ENCODE measurements around the gene SPAG16. TPM values are rescaled to one million over a fixed set of nuclear protein-coding genes. Genes with fewer than 3 reads are reported as not detected.

Gene SPAG16
- total RNA-seq, 4 donors from 2014 or later = 14.1 to 43.1 (median 30.2) TPM

GRCh38 chr2:213752575-213752974 lies 468.3 kb downstream of the SPAG16 start:
- Histone ChIP-seq H3K36me3 (no peaks in the 10 kb centered on the region), H3K4me1 (no peaks in the 10 kb centered on the region), H3K9me3 (no peaks in the 10 kb centered on the region), H3K27ac (no peak overlapping the region), H3K4me3 (no peak overlapping the region), H3K27me3 (no peaks in the 10 kb centered on the region)
- intact Hi-C loops (cut with DNase I) = no loop called here
- WGBS, 2 donors = 68 to 69% methylated on average over 2 of the region's 2 CpGs
- DNase-seq = no peak
- TF ChIP-seq CTCF (IDR thresholded peaks at IDR 0.05) (no peak), POLR2A (IDR thresholded peaks at IDR 0.05) (no peak)

- intact Hi-C loops (cut with DNase I) = no loop called here
- H3K4me3 ChIP-seq = no peak overlapping the region
- TF ChIP-seq POLR2A (IDR thresholded peaks at IDR 0.05) = no peak
- no peak for TF ChIP-seq CTCF (IDR thresholded peaks at IDR 0.05)
- no peaks in the 10 kb centered on the region for H3K9me3 ChIP-seq
- no peaks in the 10 kb centered on the region for H3K36me3 ChIP-seq
- H3K27ac ChIP-seq = no peak overlapping the region
- no peaks in the 10 kb centered on the region for H3K4me1 ChIP-seq
- H3K27me3 ChIP-seq = no peaks in the 10 kb centered on the region
- DNase-seq = no peak
- WGBS, 2 donors = 78 to 81% methylated on average over 3 of the region's 3 CpGs
Measured at GRCh38 chr2:213757525-213757924, 473.3 kb downstream of the SPAG16 start.

- H3K4me3 ChIP-seq = no peak overlapping the region
- WGBS, 2 donors = 33 to 45% methylated on average over 1 of the region's 1 CpG
- H3K4me1 ChIP-seq = no peaks in the 10 kb centered on the region
- DNase-seq = no peak
- intact Hi-C loops (cut with DNase I) = no loop called here
- H3K36me3 ChIP-seq = no peaks in the 10 kb centered on the region
- TF ChIP-seq CTCF (IDR thresholded peaks at IDR 0.05) (no peak), POLR2A (IDR thresholded peaks at IDR 0.05) (no peak)
- no peaks in the 10 kb centered on the region for H3K9me3 ChIP-seq
- H3K27ac ChIP-seq = no peak overlapping the region
- no peaks in the 10 kb centered on the region for H3K27me3 ChIP-seq
Measured at GRCh38 chr2:213763354-213763753, 479.1 kb downstream of the SPAG16 start.

GRCh38 chr2:213763963-213764362 lies 479.7 kb downstream of the SPAG16 start:
- WGBS, 2 donors = 23 to 31% methylated on average over 1 of the region's 1 CpG
- Histone ChIP-seq H3K36me3 (no peaks in the 10 kb centered on the region), H3K27me3 (no peaks in the 10 kb centered on the region), H3K27ac (no peak overlapping the region), H3K4me1 (no peaks in the 10 kb centered on the region), H3K9me3 (no peaks in the 10 kb centered on the region), H3K4me3 (no peak overlapping the region)
- intact Hi-C loops (cut with DNase I) = no loop called here
- TF ChIP-seq POLR2A (IDR thresholded peaks at IDR 0.05) (no peak), CTCF (IDR thresholded peaks at IDR 0.05) (no peak)
- DNase-seq = no peak

GRCh38 chr2:213764849-213765248 lies 480.6 kb downstream of the SPAG16 start:
- no peaks in the 10 kb centered on the region for H3K4me1 ChIP-seq
- DNase-seq = no peak
- WGBS, 2 donors = 78 to 81% methylated on average over 10 of the region's 10 CpGs
- TF ChIP-seq POLR2A (IDR thresholded peaks at IDR 0.05) = no peak
- TF ChIP-seq CTCF (IDR thresholded peaks at IDR 0.05) = no peak
- H3K27ac ChIP-seq = no peak overlapping the region
- no peaks in the 10 kb centered on the region for H3K27me3 ChIP-seq
- H3K36me3 ChIP-seq = no peaks in the 10 kb centered on the region
- intact Hi-C loops (cut with DNase I) = no loop called here
- H3K9me3 ChIP-seq = no peaks in the 10 kb centered on the region
- no peak overlapping the region for H3K4me3 ChIP-seq
